ENCODE measurements around the gene TRMT2A. TPM values are rescaled to one million over a fixed set of nuclear protein-coding genes. Genes with fewer than 3 reads are reported as not detected.

TRMT2A gene
- total and polyA plus RNA-seq, 2 donors from 2014 or later: 37.3 to 50.0 TPM

- FAIRE-seq (no peak), DNase-seq (peak in 1 of 5 donors; percentile 58)
- no peak for TF ChIP-seq CTCF (IDR thresholded peaks at IDR 0.05; ENCODE audit: borderline replicate concordance, extremely low read depth, insufficient read depth)
- Histone ChIP-seq H3K27ac (ENCODE audit: low read depth in 2 of 2, low read length in 2 of 2) (no peak overlapping the region), H3K9ac (ENCODE audit: low read length in 3 of 3) (no peak overlapping the region), H3K27me3 (ENCODE audit: control insufficient read depth, insufficient read depth, low read length) (no peaks in the 10 kb centered on the region), H3K4me3 (ENCODE audit: low read length in 3 of 3) (no peak overlapping the region), H3K4me1 (ENCODE audit: control insufficient read depth in 2 of 3, insufficient read depth in 2 of 3, low read depth in 1 of 3, low read length in 3 of 3) (peaks cover 0 to 5% (median 0%) of the 10 kb centered on the region in 3 donors), H3K9me3 (ENCODE audit: control insufficient read depth in 2 of 3, insufficient read depth in 1 of 3, low read length in 3 of 3) (peaks cover 0 to 2% (median 0%) of the 10 kb centered on the region in 3 donors), H3K36me3 (ENCODE audit: control insufficient read depth in 2 of 3, insufficient read depth in 3 of 3, low read length in 3 of 3) (peaks cover 30 to 70% (median 60%) of the 10 kb centered on the region in 3 donors)
- intact Hi-C loops (cut with DNase I): no loop called here
These were observed 24.6 kb downstream of the TRMT2A start for GRCh38 chr22:20092477-20092854.

GRCh38 chr22:20091690-20092476, 25.1 kb downstream of the TRMT2A start:
- FAIRE-seq (no peak), DNase-seq (peak in 1 of 5 donors; percentile 27)
- TF ChIP-seq CTCF (IDR thresholded peaks at IDR 0.05; ENCODE audit: borderline replicate concordance, extremely low read depth, insufficient read depth): no peak
- peaks cover 30 to 70% (median 66%) of the 10 kb centered on the region in 3 donors for H3K36me3 ChIP-seq (ENCODE audit: control insufficient read depth in 2 of 3, insufficient read depth in 3 of 3, low read length in 3 of 3)
- H3K4me3 ChIP-seq (ENCODE audit: low read length in 3 of 3): no peak overlapping the region
- H3K9me3 ChIP-seq (ENCODE audit: control insufficient read depth in 2 of 3, insufficient read depth in 1 of 3, low read length in 3 of 3): no peaks in the 10 kb centered on the region
- H3K9ac ChIP-seq (ENCODE audit: low read length in 3 of 3): no peak overlapping the region
- no peak overlapping the region for H3K27ac ChIP-seq (ENCODE audit: low read depth in 2 of 2, low read length in 2 of 2)
- peaks cover 0 to 5% (median 0%) of the 10 kb centered on the region in 3 donors for H3K4me1 ChIP-seq (ENCODE audit: control insufficient read depth in 2 of 3, insufficient read depth in 2 of 3, low read depth in 1 of 3, low read length in 3 of 3)
- intact Hi-C loops (cut with DNase I): no loop called here
- no peaks in the 10 kb centered on the region for H3K27me3 ChIP-seq (ENCODE audit: control insufficient read depth, insufficient read depth, low read length)

- TF ChIP-seq CTCF (IDR thresholded peaks at IDR 0.05; ENCODE audit: borderline replicate concordance, extremely low read depth, insufficient read depth): no peak
- FAIRE-seq (no peak), DNase-seq (peak in 1 of 5 donors; percentile 25)
- H3K4me1 ChIP-seq (ENCODE audit: control insufficient read depth in 2 of 3, insufficient read depth in 2 of 3, low read depth in 1 of 3, low read length in 3 of 3): peaks cover 0 to 5% (median 0%) of the 10 kb centered on the region in 3 donors
- no peak overlapping the region for H3K4me3 ChIP-seq (ENCODE audit: low read length in 3 of 3)
- H3K36me3 ChIP-seq (ENCODE audit: control insufficient read depth in 2 of 3, insufficient read depth in 3 of 3, low read length in 3 of 3): peaks cover 27 to 73% (median 71%) of the 10 kb centered on the region in 3 donors
- intact Hi-C loops (cut with DNase I): no loop called here
- H3K27ac ChIP-seq (ENCODE audit: low read depth in 2 of 2, low read length in 2 of 2): no peak overlapping the region
- H3K9me3 ChIP-seq (ENCODE audit: control insufficient read depth in 2 of 3, insufficient read depth in 1 of 3, low read length in 3 of 3): no peaks in the 10 kb centered on the region
- no peaks in the 10 kb centered on the region for H3K27me3 ChIP-seq (ENCODE audit: control insufficient read depth, insufficient read depth, low read length)
- no peak overlapping the region for H3K9ac ChIP-seq (ENCODE audit: low read length in 3 of 3)
These were observed 26.2 kb downstream of the TRMT2A start for GRCh38 chr22:20090730-20091240.

Data from kidney (tissue), 14 donors.